Embryonic facial prominence (tissue), 1 donor: Measurements from ENCODE around the gene NFATC2.
A peak's percentile ranks its signal among the peaks of the same experiment; 100 is the strongest.

Experiments
- DNase-seq: peaks from one replicate; pipeline ENCODE4 v3.0.0-alpha.2; 2016; ENCODE audit errors: extremely low spot score

Gene NFATC2

DNA sequence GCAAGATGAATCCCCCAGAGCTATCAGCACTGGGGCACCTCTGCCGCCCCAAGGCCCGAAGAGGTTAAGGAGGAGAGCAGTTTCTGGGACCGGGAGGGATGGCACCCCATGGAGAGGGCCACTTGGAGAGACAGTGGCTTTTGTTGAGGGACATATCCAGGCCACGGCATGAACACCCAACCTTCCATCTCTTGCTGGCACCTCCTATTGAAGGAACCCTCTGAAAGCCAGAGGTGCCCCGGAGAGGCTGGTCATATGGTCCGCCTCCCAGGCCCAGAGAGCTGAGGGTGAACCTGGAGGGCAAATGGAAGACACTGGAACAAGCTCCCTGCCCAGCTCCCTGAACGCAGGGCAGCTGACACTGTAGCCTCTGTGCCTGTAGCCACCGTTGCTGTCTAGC, 167.0 kb downstream of the NFATC2 start:
- no peak for DNase-seq

DNA sequence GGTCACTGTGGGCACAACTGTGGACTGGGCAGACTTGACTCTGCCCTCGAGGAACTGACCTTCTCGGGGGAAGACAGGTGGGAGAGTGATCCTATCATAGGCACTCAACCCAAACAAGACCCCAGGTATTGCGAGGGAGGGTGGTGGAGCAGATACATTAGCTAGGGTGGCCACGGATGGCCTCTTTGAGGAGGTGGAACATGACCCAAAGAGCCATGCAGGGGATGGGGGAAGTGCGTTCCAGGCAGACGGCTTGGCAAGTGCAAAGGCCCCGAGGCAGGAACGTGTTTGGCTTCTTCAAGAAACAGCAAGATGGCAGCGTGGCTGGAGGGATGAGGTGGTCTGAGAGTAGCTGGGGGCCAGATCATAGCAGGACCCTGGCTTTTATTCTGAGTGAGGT, 167.6 kb downstream of the NFATC2 start:
- no peak for DNase-seq

DNA sequence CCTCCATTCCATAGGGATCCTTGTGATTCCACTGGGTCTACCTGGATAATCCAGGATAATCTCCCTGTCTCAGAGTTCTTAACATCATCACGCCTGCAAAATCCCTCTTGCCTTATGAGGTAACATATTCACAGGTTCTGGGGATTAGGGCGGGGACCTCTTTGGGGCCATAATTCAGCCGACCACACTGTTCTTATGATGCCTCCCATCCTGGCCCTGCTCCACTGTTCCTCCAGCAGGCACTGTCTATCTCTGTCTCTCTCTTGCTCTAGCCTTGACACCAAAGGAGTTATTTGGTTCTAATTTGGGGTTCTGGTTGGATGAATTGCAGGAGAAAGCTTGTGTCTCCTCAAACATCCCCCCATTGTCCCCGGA, 168.1 kb downstream of the NFATC2 start:
- no peak for DNase-seq

DNA sequence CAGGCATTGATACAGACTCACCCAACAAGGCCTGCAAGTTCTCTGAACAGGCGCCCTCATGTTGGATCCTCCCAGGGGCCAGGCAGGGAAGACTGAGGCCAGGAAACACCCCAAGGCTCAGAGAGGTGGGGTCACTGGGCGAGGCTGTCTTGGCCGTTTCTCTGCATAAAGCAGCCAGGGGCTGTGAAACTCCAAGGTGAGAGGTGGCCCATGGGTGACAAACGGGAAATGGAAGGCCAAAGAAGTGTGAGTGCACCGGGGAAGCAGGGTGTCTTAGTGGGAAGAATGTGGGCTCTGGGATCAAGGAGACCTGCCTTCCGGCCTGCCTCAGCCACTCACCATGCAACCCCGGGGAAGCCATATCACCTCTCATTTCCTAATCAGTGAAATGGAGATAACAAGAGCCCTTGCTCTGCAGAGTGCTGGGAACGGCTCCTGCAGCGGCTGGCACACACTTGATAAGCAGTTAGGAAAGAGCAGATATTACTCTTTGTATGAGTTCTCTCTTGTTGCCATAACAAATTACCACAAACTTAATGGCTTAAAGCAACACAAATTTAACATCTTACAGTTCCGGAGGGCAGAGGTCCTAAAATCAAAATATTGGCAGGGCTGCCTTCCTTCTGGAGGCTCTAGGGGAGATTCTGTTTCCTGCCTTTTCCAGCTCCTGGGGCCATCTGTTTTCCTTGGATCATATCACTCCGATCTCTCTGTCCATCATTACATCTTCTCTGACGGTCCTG, 168.6 kb downstream of the NFATC2 start:
- DNase-seq, result no peak

DNA sequence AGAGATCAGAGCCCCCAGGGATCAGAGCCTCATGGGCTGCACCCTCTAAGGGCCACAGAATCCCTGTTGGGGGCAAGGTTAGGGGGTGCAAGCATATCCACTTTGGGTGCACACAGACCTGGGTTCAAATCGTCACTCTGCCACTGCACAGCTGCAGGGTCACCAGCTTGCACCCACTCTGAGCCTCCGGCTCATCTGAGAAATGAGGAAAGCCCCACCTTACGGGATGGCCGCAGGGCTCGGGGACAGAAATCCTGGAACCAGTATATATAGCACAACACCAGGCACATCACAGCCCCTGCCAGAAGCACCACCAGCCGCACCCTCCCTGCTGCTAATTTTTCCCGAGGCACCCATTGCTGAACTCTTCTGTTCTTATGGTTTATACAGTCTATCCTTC, 169.6 kb downstream of the NFATC2 start:
- DNase-seq, result no peak

DNA sequence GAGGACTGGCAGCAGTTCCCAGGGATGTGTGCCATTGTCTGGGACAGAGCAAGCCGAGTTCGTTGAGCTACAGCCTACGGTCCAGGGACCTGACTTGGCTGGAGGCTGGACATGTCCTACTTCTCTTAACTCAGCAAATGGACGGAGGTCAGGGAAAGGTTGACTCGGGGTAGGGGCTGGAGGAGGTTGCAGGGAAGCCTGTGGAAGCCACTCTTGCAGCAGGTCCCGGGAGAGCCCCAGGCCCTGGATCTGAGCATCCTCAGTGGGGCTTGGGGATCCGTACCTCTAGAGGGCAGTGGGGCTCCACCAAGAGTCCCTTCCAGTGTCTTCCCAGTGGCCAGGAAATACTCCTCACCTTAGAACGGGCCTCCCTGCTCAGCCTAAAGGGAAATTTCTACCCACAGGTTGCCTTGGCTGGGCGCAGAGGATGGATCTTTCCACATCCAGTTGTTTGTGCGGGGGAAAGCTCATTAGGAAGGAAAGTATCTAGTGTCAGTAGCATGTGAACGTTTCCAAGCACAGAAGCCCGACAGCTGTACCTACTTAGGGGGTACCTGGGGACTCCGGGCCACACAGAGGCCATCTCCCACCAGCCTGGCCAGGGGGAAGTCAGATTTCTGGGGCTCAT, 170.2 kb downstream of the NFATC2 start:
- DNase-seq, result peak; percentile 32

DNA sequence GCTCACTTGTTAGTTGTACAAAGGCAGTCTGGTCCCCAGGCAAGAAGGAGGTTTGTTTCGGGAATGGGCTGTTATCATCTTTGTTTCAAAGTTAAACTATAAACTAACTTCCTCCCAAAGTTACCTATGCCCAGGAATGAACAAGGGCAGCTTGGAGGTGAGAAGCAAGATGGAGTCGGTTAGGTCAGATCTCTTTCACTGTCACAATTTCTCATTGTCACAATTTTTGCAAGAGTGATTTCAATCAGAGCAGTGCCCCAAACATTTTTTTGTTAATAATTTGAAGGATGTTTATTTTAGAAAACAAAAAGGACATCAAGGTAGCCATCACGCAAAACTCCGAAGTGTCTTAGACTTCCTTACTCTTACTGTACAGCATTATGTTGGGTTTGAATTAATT, 170.8 kb downstream of the NFATC2 start:
- DNase-seq, result no peak

DNA sequence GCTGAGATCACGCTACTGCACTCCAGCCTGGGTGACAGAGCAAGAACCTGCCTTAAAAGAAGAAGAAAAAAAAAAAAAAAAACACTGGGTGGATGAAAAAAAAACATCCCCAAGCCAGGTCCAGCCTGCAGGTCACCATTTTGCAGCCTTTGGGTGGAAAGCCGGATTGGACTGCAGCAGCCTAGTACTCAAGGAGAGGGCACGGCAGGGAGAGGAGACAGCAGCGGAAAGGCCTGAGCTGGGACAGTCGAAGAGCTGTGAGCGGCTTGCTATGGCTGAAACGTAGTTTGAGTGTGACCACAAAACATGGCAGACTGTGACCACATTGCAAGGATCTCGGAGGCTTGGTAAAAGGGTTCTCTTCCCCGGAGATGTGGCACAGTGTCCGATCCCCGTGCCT, 173.0 kb downstream of the NFATC2 start:
- no peak for DNase-seq

DNA sequence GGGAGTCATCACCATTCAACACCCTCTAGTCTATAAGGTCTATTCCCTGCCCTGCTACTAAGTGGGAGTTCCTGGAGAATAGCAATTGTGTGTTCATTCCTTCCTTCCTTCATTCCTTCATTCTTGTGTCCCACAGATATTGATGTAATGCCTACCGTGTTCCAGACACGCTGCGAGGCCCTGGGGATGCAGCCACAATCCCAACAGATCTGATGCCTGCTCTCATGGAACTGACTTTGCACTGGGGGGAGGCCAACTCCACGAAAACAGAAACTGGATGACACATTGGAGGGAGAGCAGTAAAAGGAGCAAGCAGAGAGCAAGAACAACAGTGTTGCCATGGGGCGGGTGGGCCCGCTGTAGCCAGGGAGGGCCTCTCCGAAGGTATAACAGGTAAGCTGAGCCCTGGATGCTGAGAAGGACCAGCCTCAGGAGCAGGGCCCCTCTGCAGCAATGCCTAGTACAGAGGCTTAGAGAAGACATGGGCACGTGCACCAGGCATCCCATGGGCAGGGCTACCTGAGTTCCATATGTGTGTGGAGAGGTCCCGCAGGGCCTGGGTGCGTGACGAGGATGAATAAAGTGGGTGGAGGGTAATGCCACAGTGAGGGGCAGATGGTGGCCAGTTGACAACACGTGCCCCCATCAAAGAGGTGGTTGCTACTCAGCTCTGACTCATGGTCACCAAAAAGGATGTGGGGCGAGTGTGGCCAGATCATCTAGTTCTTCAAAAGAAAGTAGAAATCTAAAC, 173.9 kb downstream of the NFATC2 start:
- no peak for DNase-seq

DNA sequence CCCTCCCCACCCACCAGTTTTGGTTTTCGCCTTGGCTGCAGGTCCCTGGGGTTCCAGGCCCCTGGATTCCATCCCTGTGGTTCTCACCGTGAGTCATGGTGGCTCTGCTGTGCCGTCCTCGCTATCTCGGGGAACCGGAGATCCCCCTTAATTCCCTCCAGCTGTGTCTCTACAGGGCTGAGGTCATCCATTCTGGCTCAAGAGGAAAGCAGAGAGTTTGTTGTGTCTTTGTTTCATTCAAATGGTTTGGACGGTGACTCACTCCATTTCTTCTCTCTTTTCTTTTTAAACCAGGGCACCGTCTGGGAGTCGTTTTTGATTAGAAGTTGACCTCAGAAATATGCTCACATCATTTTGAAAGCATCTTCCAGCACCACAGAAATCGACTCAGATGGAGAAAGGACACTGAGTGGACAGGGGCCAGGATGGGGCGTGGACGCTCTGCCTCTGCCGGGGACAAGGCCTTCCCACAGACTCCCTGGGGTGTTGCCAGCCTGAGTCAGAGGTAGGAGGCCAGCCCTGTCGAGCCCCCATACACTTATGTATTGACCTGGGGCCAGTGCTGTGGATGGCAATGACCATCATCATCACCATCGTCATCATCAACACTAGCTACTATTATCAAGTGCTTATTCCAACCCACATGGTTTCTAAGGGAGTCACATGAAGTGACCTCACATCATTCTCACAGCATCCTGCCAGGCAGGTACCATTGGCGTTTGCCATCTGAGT, 176.2 kb downstream of the NFATC2 start:
- no peak for DNase-seq

DNA sequence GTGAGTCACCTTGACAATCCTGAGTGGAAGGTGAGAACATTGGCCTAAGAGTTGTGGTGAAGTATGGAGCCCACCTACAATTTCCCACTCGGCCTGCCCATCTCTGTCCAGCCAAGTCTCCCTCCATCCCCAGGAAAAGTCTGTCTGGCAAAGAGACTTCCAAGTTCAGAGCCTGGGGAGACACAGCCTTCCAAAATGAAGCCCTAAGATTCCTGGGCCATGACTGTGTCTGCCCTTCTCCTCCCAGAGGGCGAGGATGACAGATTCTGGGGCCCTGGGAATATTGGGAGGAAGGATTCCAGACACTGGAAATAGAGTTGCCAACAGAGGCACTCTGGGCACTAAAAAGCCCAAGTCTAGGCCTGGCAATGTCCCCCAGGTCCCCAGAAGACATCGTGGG, 176.8 kb downstream of the NFATC2 start:
- DNase-seq, result no peak

DNA sequence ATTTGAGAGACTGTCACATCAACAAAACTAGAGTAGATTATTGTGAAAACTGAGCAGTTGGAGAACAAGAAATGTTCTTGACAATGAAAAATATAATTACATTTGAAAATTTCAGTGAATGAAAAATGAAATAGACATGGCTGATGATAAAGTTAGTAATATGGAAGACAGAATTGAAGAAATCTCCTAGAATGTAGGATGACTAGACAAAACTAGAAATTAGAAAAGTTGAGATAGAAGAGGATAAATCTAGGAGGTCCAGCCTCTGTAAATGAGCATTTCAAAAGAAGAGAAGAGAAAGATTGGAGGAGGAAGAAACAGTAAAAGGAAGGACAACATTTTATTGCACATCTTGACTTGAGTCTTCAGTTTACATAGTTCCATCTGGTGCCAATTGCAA, 178.7 kb downstream of the NFATC2 start:
- DNase-seq, result no peak

DNA sequence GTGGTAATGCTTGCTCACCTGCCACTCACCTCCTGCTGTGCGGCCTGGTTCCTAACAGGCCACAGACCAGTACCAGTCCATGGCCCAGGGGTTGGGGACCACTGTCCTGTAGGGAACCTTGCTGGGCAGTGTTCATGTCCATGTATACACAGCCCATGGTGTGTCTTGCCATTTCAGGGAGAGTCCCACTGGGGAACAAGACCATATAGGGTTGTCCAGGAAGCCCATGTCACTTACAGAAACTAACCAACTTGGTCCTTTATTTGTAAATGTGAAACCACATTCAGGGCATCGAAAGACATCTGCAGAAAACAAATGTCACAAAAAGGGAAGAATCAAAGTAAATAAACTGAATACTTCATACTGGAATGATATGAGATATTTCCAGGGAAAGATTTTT, 179.1 kb downstream of the NFATC2 start:
- DNase-seq, result no peak

DNA sequence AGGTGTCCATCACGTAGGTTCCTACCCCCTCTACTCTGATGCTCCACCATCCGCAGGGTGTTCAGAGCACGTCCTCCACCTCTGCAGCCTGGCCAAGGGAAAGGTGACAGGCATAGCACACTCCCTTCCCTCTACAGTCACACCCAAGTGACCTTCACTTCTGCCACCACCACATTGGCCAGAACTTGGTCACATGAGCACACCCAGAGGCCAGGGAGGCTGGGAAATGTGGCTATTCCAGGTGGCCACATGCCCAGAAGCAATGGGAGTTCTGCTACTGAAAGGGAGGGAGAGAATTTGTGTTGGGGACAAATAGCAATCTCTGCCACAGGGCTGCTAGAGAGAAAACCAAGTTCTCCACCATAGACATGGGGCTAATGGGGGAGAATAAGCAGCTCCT, 180.3 kb downstream of the NFATC2 start:
- no peak for DNase-seq

DNA sequence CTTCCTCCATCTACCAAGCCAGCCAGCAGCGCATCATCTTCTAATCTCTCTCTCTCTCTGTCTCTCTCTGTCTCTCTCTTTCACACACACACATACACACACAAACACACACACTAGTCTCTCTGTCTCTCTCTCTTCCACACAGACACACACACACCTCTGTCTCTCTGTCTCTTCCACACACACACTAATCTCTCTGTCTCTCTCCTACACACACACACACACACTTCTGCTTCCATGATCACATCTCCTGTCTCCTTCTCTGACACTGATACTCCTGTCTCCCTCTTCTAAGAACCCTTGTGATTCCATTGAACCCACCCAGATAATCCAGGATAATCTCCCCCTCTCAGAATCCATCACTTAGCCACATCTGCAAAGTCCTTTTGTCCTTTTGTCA, 181.3 kb downstream of the NFATC2 start:
- DNase-seq, result no peak

DNA sequence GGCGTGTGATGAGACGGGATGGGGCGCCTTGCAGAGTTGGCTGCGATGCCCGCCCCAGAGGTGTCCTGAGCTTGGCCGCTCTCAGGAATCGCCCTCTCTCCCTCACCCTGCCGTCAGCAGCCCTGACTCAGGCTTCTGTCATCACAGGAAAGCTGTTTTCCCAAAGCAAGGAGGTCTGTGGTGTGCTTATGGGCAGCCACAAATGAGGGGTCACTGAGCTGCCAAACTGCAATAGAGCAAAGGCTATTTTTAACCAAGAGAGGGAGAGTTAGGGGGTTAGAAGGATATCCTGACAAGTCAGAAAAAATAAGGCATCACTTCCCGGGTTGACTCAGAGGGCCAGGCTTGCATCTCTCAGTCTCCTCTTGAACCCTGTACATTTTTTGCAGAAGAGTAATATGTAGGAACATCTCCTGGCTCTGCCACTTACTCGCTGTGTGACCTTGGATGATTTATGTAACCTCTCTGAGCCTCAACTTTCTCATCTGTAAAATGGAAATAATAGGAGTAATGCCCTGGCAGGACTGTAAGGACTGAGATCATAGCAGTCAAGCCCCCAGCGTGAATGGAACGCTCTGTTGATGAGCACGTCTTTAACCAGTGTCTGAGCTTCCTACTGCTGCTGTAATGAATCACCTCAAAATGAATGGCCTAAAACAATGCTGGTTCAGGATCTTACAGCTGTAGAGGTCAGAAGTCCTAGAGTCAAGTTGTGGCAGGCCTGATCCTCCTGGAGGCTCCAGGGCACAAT, 181.9 kb downstream of the NFATC2 start:
- no peak for DNase-seq

DNA sequence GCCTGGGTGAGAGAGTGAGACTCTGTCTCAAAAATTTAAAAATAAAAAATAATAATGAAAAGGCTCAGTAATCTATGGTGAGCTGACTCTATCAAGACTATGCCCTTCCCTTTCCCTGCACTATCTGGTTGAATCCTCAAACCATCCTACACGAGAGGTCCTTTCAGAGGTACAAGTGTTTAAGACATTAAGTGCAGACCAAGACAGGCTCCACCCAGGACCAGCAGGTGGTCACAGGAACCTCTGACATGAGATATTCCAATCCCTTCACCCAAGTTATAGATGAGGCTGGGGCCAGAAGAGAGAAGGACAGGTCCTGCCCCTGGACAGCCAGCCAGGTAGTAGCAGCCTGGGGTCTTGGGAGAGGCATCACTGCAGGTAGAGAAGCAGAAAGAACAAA, 182.6 kb downstream of the NFATC2 start:
- DNase-seq, result no peak

DNA sequence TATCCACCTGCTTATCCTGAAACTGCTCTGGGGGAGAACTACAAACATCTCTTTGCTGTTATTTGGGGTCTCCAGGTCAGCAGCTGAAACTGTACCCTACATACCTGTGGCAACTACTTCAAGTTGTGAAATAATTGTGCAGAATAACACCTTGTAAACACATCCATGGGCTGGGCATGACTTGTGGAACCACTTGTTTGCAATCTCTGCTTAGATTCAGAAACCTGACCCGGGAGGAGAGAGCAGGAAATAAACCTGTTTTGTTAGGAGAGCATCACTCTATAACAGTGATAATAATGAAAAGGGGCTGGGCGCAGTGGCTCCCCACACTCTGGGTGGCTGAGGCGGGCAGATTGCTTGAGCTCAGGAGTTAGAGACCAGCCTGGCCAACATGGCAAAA, 183.1 kb downstream of the NFATC2 start:
- no peak for DNase-seq

DNA sequence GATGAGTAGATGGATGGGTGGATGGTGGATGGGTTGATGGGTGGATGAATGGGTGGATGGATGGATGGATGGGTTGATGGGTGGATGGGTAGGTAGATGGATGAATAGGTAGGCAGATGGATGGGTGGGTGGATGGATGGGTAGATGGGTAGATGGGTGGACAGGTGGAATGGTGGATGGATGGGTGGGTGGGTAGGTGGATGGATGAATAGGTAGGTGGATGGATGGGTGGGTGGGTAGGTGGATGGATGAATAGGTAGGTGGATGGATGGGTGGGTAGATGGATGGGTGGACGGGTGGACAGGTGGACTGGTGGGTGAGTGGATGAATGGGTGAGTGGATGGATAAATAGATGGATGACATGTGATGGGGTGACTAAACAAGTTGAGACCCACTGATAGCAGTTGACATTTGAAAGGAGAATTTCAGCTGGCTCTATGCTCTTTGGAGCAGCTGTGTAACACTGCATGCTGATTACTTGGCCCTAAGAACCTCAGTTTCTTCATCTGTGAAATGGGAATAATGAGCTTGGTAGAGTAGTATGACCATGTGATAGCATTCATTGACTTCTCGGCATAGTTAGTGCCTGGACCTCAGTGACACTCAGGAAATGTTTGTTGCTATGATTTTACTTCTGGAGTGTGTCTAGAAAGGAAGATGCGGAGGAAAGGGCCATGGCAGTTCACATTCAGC, 184.3 kb downstream of the NFATC2 start:
- no peak for DNase-seq

DNA sequence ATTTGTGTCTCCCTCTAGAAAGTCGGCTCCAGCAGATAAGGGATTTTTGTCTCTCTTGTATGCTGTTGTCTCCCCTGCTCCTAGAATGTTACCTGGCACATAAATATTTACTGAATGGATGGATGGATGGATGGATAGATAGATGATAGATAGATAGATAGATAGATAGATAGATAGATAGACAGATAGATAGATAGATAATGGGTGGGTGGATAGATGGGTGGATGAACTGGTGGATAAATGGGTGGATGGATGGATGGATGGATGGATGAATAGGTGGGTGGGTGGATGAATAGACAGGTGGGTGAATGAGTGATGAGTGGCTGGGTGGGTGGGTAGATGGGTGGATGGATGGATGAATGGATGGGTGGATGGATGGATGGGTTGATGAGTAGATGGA, 185.0 kb downstream of the NFATC2 start:
- DNase-seq, result no peak

DNA sequence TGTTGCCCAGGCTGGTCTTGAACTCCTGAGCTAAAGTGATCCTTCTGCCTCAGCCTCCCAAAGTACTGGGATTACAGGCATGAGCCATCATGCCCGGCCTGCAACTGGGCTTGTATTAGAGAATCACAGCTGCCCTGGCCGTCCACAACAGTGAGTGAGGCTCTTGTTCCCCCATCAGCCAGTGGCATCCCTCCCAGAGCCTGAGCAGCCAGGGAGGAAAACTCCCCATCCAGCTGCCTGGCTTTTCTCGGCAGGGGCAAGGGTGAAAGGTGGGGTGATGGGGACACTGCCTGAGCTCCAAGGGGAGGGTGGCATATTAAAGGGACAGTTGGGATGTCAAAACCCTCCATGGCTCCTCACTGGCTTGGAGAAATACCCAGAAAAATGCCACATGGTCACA, 185.6 kb downstream of the NFATC2 start:
- no peak for DNase-seq
